HepG2 (cell line): ENCODE data around the gene ZNF101. TPM values are rescaled to one million over a fixed set of nuclear protein-coding genes. Genes with fewer than 3 reads are reported as not detected.

Experiments used
- ATAC-seq: fragments of 200-7000 bp; cut with Tn5 transposase; 3 replicates; pipeline ENCODE4 v1.9.1; 2020; ENCODE audit warnings: mild to moderate bottlenecking, moderate library complexity
- BruUV-seq: library from RNA; stranded (reverse); fragments of 400-500 nt; replicated peaks from 2 replicates; lab custom pipeline; 2021; lab: Mats Ljungman, UMichigan
- CTCF ChIA-PET: fragments of 300-600 bp; formaldehyde crosslinking; extraction: SDS; loops from one replicate; lab custom pipeline; 2021; ENCODE audit warnings: low total read pairs, inconsistent platforms, low intra/inter-chr PET ratio; lab: Yijun Ruan, JAX
- POLR2A ChIA-PET: fragments of 350-600 bp; sonication (Branson Sonifier 250); formaldehyde crosslinking; loops from one replicate; lab custom pipeline; 2020; ENCODE audit warnings: antibody characterized with exemption, inconsistent platforms; lab: Yijun Ruan, JAX
- DNase-seq: peaks from one replicate; pipeline ENCODE4 v3.0.0-alpha.2; 2015; ENCODE audit warnings: low spot score
- FAIRE-seq: peaks from 3 replicates; lab custom pipeline; 2011; peaks lifted over from hg19 to GRCh38; lab: Jason Lieb, UNC
- H2AFZ ChIP-seq: one replicate; pipeline ENCODE4 v1.6.1; 2011; ENCODE audit warnings: low read length, inconsistent platforms
- H3K27ac ChIP-seq: fragments of 300-600 bp; 3 replicates; pipeline ENCODE4 v1.8.0; 2011; ENCODE audit warnings: mixed run types, mild to moderate bottlenecking, mixed read lengths, low read length, inconsistent platforms; ENCODE audit not compliant: insufficient read depth; ENCODE audit errors: extremely low read length
- H3K27me3 ChIP-seq, 2 experiments: fragments of 200-600 bp in 1 of 2; 2 replicates in 1 of 2; 3 replicates in 1 of 2; pipeline versions ENCODE4 v1.6.0 to v1.8.0; 2011; ENCODE audit warnings: low read length in 2 of 2, mild to moderate bottlenecking in 2 of 2, moderate library complexity in 2 of 2, inconsistent platforms in 1 of 2; ENCODE audit not compliant: insufficient read depth in 2 of 2, control insufficient read depth in 1 of 2
- H3K36me3 ChIP-seq, 2 experiments: fragments of 200-600 bp in 1 of 2; replicated peaks in 1 of 2; 2 replicates in 1 of 2; 3 replicates in 1 of 2; pipeline versions ENCODE4 v1.5.1 to v1.8.0; 2011; ENCODE audit warnings: low read length in 2 of 2, inconsistent platforms in 1 of 2; ENCODE audit not compliant: insufficient read depth in 2 of 2, control insufficient read depth in 1 of 2
- H3K4me1 ChIP-seq: 2 replicates; pipeline ENCODE4 v1.5.1; 2012; ENCODE audit warnings: low read length, inconsistent platforms; ENCODE audit not compliant: insufficient read depth
- H3K4me2 ChIP-seq: 2 replicates; pipeline ENCODE4 v1.6.0; 2011; ENCODE audit warnings: low read depth, low read length, inconsistent platforms
- H3K4me3 ChIP-seq, 3 experiments: fragments of 200-600 bp in 1 of 3; sonication (generic), shearing (Covaris generic) in 1 of 3; replicated peaks in 1 of 3; 2 replicates each; pipeline ENCODE4 v1.5.1; 2011 to 2016; ENCODE audit warnings: low read length in 3 of 3, inconsistent platforms in 2 of 3, low read depth in 2 of 3, mild to moderate bottlenecking in 2 of 3, control low read depth in 1 of 3, mixed read lengths in 1 of 3; ENCODE audit not compliant: insufficient read depth in 1 of 3
- H3K79me2 ChIP-seq: one replicate; pipeline ENCODE4 v1.6.1; 2011; ENCODE audit warnings: low read length, inconsistent platforms; ENCODE audit not compliant: insufficient read depth
- H3K9ac ChIP-seq: 2 replicates; pipeline ENCODE4 v1.6.0; 2011; ENCODE audit warnings: mild to moderate bottlenecking, low read depth, low read length, inconsistent platforms; ENCODE audit not compliant: insufficient read depth
- H3K9me3 ChIP-seq: 2 replicates; pipeline ENCODE4 v1.5.1; 2012; ENCODE audit warnings: mild to moderate bottlenecking, low read length
- H4K20me1 ChIP-seq: 2 replicates; pipeline ENCODE4 v1.6.0; 2011; ENCODE audit warnings: inconsistent platforms, mild to moderate bottlenecking, low read length, moderate library complexity; ENCODE audit not compliant: insufficient read depth
- AGO2 ChIP-seq: fragments of 200-400 bp; formaldehyde crosslinking; optimal IDR thresholded peaks from 2 replicates; pipeline ENCODE3; 2017; ENCODE audit warnings: mild to moderate bottlenecking, low read depth, low read length, moderate library complexity
- FIP1L1 ChIP-seq: fragments of 200-400 bp; formaldehyde crosslinking; IDR thresholded peaks from 2 replicates; pipeline ENCODE4 v1.6.1; 2018; ENCODE audit warnings: low read depth, mild to moderate bottlenecking, low read length, moderate library complexity, borderline replicate concordance; ENCODE audit not compliant: insufficient read depth
- KLF9 ChIP-seq: IDR thresholded peaks from 2 replicates; pipeline ENCODE4 v1.6.1; 2016; ENCODE audit warnings: low read depth
- MXD4 ChIP-seq: IDR thresholded peaks from 2 replicates; pipeline ENCODE4 v1.6.1; 2016; ENCODE audit warnings: mild to moderate bottlenecking, missing biosample characterization, missing genetic modification reagents
- RBFOX2 ChIP-seq: fragments of 200-400 bp; formaldehyde crosslinking; IDR thresholded peaks from 2 replicates; pipeline ENCODE4 v1.6.1; 2017; ENCODE audit warnings: low read depth, mild to moderate bottlenecking, low read length
- RBM22 ChIP-seq: fragments of 200-400 bp; formaldehyde crosslinking; optimal IDR thresholded peaks from 2 replicates; pipeline ENCODE3; 2017; ENCODE audit warnings: mild to moderate bottlenecking, low read length, moderate library complexity
- ZNF792 ChIP-seq: IDR thresholded peaks from 2 replicates; pipeline ENCODE4 v1.6.1; 2016
- WGBS: methylation state at CpG from one replicate; pipeline ENCODE4 v1.1.6; 2017; ENCODE audit warnings: low lambda C conversion rate; 5-methylcytosine and 5-hydroxymethylcytosine counted together
- in situ Hi-C: cut with HindIII; loops from 2 replicates; pipeline ENCODE4 v1.10.0; 2017; ENCODE audit warnings: low pct_unique_long_range_greater_than_20kb; ENCODE audit not compliant: extremely low pct_ligation_motif_present
- intact Hi-C: fragments of 100-400 bp; cut with micrococcal nuclease; formaldehyde crosslinking; loops from one replicate; pipeline ENCODE4 v1.10.0; 2022; ENCODE audit not compliant: unreplicated experiment
- polyA plus RNA-seq, 8 experiments: library from polyadenylated mRNA; depleted of rRNA in 3 of 8; stranded (reverse) in 7 of 8; unstranded in 1 of 8; fragments of >200 nt; fragmentation: Illumina TruSeq in 4 of 8; extraction: Trizol in 4 of 8; gene quantifications; 2 replicates each; pipeline versions ENCODE4 v1.2.1 to v1.2.3, GENCODE V29; 2011 to 2016; ENCODE audit warnings: low read depth in 4 of 8, missing spikeins in 1 of 8, mixed read lengths in 1 of 8; ENCODE audit not compliant: insufficient read depth in 1 of 8
- total RNA-seq, 5 experiments: library from RNA; depleted of rRNA; stranded (reverse); fragments of >200 nt; fragmentation: Illumina TruSeq; extraction: Trizol; gene quantifications; 2 replicates each; pipeline ENCODE4 v1.2.3, GENCODE V29; 2016; ENCODE audit warnings: low read depth in 1 of 5
- TF ChIP-seq, protein P1 (sequence below): sonication (generic); formaldehyde crosslinking; IDR thresholded peaks from 2 replicates; pipeline ENCODE4 v1.8.1; 2023; ENCODE audit warnings: missing genetic modification reagents, mild to moderate bottlenecking, borderline replicate concordance
- TF ChIP-seq, protein P2 (sequence below): sonication (generic); formaldehyde crosslinking; IDR thresholded peaks from 2 replicates; pipeline ENCODE4 v1.4.0; 2020; ENCODE audit warnings: missing genetic modification reagents

Gene ZNF101
- total and polyA plus RNA-seq, 2 of the 13 experiments (the other 11 are each of a cell fraction or from before 2014, with no cell fraction given) = 12.9 to 28.9 TPM

DNA sequence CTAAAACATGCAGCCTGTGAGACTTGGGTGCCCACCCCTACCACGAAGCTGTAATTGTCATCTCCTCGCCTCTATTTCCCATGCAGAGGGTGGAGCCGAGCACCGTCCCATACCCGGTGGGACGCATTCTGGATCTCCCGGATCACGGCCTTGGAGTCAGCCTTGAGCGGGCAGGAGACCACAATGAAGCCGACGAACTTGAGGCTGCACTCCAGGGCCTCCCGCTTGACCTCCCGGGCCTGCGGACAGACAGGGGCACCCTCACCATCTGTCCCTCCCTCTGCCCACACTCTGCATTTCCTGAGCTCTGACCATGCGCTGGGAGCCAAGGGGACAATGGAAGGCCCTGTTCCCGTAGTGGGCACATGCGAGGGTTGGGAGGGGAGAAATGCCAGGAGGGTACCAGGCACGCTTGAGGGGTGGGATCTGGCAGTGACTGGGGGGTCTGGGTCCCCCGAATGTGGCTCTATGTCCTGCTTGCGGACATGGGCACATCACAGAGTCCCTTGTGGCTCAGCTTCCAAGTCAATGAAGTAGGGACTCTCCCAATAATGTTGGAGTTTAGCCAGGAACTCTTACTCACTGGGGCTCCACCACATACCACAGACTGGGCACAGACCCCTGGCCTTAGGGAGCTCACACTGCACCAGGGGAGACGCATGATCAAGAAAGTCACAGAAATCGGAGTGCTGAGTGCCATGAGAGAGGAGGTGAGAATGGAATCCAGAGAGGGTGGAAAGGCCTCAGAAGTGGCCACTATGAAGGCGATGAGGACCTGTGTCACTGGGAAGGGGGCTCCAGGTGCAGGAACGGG lies 15.9 kb upstream of the ZNF101 start:
- intact Hi-C loops = no loop called here
- ATAC-seq (no peak), DNase-seq (no peak), FAIRE-seq (no peak)
- no peak for TF ChIP-seq ZNF792 (CRISPR knock-in tag)
- peak; percentile 15 for TF ChIP-seq RBM22
- TF ChIP-seq RBFOX2 = 0 out of 2 replicates have a peak, but pooled peaks have one; percentile 6
- peak; percentile 47 for TF ChIP-seq AGO2
- no peak for TF ChIP-seq FIP1L1
- TF ChIP-seq KLF9 (CRISPR knock-in tag) = no peak
- Histone ChIP-seq H2AFZ (no peak overlapping the region), H3K4me2 (no peak overlapping the region), H3K36me3 (peaks cover 63 to 92% of the 10 kb centered on the region in 2 experiments), H3K27me3 (no peaks in the 10 kb centered on the region), H4K20me1 (no peaks in the 10 kb centered on the region), H3K4me3 (no peak overlapping the region), H3K79me2 (no peaks in the 10 kb centered on the region), H3K27ac (no peak overlapping the region), H3K4me1 (no peaks in the 10 kb centered on the region), H3K9ac (no peak overlapping the region), H3K9me3 (no peaks in the 10 kb centered on the region)
- 98% methylated on average over 19 of the region's 24 CpGs for WGBS
- CTCF ChIA-PET = no interaction called here
- in situ Hi-C loops = no loop called here
- no TSS peak for BruUV-seq
- POLR2A ChIA-PET = no interaction called here

DNA sequence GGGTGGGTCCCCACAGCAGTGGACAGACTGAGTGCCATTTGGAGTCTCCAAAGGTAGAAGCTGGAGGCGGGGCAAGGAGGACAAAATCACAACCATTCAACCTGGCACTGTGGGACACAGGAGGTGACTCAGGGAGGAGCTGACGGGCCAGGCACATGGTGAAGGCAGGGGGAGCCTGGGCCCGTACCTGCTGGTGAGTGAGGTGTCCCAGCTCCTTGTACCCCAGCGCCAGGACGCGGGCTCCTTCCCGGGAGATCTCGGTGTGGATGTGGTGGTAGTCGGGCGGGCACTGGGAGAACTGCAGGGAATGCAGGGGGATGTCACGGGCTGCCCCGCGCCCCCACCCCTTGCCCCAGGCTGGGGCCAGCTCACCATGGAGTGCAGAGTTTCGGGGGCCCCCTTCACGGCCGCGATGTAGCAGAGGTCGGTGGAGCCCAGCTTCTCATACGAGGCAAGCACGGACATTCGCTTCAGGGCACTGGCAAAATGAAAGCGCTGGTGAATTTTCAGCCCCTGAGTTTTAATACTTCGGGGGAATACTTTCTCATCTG lies 15.0 kb upstream of the ZNF101 start:
- H3K4me3 ChIP-seq = no peak overlapping the region
- DNase-seq (no peak), ATAC-seq (no peak), FAIRE-seq (no peak)
- H3K27ac ChIP-seq = no peak overlapping the region
- no peaks in the 10 kb centered on the region for H3K4me1 ChIP-seq
- ChIA-PET CTCF (no interaction called here), POLR2A (no interaction called here)
- peaks cover 69 to 94% of the 10 kb centered on the region in 2 experiments for H3K36me3 ChIP-seq
- H3K27me3 ChIP-seq = no peaks in the 10 kb centered on the region
- no peak overlapping the region for H3K9ac ChIP-seq
- no peak overlapping the region for H3K4me2 ChIP-seq
- intact Hi-C loops (no loop called here), in situ Hi-C loops (no loop called here)
- no TSS peak for BruUV-seq
- no peak overlapping the region for H2AFZ ChIP-seq
- H3K9me3 ChIP-seq = no peaks in the 10 kb centered on the region
- no peaks in the 10 kb centered on the region for H3K79me2 ChIP-seq
- WGBS = 96% methylated on average over 23 of the region's 23 CpGs
- H4K20me1 ChIP-seq = no peaks in the 10 kb centered on the region
- TF ChIP-seq MXD4 (CRISPR knock-in tag) (no peak), RBM22 (no peak)
- TF ChIP-seq, protein P1, sequence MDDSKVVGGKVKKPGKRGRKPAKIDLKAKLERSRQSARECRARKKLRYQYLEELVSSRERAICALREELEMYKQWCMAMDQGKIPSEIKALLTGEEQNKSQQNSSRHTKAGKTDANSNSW (CRISPR knock-in tag) = no peak
- TF ChIP-seq, protein P2, sequence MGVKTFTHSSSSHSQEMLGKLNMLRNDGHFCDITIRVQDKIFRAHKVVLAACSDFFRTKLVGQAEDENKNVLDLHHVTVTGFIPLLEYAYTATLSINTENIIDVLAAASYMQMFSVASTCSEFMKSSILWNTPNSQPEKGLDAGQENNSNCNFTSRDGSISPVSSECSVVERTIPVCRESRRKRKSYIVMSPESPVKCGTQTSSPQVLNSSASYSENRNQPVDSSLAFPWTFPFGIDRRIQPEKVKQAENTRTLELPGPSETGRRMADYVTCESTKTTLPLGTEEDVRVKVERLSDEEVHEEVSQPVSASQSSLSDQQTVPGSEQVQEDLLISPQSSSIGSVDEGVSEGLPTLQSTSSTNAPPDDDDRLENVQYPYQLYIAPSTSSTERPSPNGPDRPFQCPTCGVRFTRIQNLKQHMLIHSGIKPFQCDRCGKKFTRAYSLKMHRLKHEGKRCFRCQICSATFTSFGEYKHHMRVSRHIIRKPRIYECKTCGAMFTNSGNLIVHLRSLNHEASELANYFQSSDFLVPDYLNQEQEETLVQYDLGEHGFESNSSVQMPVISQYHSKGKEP (CRISPR knock-in tag) = no peak
